Endometrium (tissue), 2 donors: ENCODE results near the gene EDA.
"Not testable (repeated sequence)": the region's sequence is repeated elsewhere in the genome, so short reads cannot be mapped to it uniquely, and the experiment has no call there.

Source experiments
- FAIRE-seq: peaks from 2 replicates; lab custom pipeline; 2012; peaks lifted over from hg19 to GRCh38; lab: Jason Lieb, UNC
- donor health status: control.
- donor health status: control.

EDA gene

GRCh38 chrX:69959712-69960111 lies 343.8 kb downstream of the EDA start:
- no peak for FAIRE-seq

GRCh38 chrX:69961365-69962072 lies 345.6 kb downstream of the EDA start:
- no peak for FAIRE-seq

DNA sequence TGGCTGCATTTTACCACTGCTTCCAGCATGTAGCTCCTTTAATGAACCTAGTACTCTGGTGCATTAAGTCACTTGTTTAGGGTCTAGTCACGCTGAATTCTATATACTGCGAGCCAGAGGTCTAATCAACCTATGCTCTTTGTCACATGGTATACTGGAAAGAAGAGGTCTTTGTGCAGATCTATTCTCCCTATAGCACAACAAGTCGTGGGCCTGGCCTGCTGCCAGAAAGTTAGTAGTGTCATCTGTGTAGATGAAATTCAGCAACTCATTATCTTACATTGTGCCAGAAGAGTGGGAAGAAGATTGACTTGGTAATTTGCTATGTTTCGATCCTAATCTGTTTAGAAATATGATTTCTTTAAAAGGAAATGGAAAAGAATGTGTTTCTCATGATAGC lies 353.0 kb downstream of the EDA start:
- no peak for FAIRE-seq

- FAIRE-seq = no peak
Observed at GRCh38 chrX:69969460-69969859, 353.5 kb downstream of the EDA start.

GRCh38 chrX:69987691-69988090 lies 371.8 kb downstream of the EDA start:
- no peak for FAIRE-seq

DNA sequence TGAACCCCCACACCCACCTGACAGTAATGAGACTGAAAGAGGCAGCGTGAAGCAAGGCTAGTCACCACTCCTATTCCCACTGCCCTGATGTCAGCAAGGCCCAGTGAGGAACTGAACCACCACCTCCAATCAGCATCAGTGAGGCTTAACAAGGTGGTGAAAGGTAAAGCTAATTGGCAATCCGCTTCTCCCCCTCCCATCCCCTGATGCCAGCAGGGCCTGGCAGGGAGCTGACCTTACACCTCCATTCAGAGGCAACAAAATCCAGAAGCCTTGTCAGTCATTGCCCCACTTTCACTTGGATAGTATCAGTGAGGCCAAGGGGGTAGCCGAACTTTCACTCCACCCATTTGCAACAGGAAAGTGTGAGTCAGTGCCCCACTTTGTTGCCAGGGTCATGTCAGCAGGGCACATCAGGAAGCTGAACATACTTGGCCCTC lies 373.1 kb downstream of the EDA start:
- no peak for FAIRE-seq

DNA sequence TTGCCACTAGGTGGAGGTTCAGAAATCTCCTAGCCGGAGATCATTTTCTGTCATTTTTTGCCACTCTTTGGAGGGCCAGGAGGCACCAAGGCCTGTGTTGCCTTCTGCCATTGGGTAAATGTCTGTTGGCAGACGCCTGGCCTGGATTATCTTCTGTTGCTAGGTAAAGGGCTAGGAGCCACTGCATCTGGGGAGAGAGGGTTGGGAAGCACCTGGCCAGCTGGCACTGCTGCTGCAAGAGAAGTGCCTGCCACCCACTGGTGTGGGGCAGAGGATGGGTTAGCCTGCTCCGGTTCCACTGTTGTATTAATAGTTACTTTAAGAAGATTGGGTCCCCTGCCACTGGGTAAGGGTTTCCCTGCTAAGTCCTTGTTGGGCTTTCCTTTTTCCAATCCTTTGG lies 375.8 kb downstream of the EDA start:
- no peak for FAIRE-seq

DNA sequence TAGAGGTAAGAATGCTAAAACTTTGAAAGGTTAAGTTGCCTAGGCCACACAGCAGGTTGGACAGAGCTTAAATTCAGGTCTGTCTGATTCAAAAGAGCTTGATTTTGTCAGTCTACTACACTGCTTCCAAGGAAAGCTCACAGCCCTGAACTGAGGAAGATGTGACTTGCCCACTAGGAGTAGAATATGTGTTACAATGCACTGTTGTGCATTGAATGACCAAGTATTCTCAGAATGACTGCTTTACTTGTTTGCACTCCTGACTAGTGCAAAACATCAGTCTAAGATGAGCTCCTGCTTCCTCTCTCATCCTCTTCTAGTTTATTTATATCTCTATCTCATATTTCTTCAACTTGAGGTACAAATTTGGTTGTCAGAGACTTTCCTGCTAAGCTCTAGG lies 377.6 kb downstream of the EDA start:
- FAIRE-seq = no peak

GRCh38 chrX:69995362-69996112 lies 379.6 kb downstream of the EDA start:
- no peak for FAIRE-seq

DNA sequence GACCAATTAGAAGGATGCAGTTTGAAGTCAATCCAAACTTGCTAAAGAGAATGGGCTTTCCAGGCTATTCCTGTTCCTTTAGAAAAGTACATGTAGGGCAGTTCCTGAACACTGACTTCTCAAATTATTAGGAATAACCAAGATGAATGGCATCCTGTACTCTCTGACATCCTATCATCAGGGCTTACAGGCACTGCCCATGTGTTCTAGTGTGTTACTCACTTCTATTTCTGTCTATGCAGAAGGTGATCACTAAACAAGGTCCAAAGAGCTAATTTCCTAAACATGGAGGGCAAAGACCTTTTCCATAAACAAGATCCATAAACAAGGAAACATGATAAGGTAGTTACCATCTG lies 380.2 kb downstream of the EDA start:
- no peak for FAIRE-seq

DNA sequence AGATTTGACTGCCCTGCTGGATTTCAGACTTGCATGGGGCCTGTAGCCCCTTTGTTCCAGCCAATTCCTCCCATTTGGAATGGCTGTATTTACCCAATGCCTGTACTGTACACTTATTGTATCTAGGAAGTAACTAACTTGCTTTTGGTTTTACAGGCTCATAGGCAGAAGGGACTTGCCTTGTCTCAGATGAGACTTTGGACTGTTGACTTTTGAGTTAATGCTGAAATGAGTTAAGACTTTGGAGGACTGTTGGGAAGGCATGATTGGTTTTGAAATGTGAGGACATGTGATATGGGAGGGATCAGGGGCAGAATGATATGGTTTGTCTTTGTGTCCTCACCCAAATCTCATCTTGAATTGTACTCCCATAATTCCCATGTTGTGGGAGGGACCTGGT lies 382.4 kb downstream of the EDA start:
- FAIRE-seq = not testable (repeated sequence)

DNA sequence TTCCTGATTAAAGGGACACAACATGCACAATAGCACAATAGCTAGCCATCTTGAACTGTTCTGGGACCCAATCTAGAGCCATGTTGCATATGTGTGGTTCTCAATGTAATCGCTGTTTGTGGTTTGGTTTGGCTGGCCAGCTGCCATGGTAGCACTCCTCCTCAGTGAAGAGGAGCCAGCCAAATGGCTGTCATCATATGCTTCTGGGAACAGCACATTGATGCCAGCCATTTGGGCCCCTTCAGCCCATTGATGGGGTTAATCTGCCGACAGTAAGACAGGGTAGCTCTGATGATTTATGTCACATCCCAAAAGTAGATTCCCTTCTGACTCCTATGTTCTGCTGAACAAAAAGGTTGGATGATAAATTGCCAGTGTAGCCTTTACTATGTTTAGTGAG lies 385.4 kb downstream of the EDA start:
- FAIRE-seq = no peak

GRCh38 chrX:70001708-70002341 lies 385.9 kb downstream of the EDA start:
- FAIRE-seq = no peak

DNA sequence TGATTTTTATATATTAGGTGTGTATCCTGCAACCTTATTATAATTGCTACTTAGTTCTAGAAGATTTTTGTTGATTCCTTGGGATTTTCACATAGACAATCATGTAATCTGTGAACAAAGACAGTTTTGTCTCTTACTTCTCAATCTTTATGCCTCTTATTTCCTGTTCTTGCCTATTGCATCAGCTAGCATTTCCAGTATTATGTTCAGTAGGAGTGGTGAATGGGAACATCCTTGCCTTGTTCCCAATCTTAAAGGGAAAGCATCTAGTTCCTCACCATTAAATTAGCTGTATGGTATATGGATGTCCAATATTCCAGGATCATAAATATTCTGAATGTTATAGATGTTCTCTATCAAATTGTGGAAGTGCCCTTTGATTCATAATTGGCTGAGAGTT lies 392.0 kb downstream of the EDA start:
- FAIRE-seq = no peak

DNA sequence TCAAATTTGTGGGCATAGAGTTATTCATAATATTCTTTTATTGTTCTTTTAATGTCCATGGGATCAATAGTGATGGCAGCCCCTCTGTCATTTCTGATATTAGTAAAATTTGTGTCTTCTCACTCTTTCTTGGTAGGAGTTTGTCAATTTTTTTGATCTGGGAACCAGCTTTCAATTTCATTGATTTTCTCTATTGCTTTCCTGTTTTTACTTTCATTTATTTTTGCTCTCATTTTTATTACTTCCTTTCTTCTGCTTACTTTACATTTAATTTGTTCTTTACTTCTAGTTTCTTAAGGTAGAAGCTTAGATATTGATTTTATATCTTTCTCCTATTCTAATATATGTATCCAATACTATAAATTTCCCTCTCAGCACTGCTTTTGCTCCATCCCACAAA lies 393.1 kb downstream of the EDA start:
- FAIRE-seq = no peak

GRCh38 chrX:70009970-70010369 lies 394.1 kb downstream of the EDA start:
- no peak for FAIRE-seq

DNA sequence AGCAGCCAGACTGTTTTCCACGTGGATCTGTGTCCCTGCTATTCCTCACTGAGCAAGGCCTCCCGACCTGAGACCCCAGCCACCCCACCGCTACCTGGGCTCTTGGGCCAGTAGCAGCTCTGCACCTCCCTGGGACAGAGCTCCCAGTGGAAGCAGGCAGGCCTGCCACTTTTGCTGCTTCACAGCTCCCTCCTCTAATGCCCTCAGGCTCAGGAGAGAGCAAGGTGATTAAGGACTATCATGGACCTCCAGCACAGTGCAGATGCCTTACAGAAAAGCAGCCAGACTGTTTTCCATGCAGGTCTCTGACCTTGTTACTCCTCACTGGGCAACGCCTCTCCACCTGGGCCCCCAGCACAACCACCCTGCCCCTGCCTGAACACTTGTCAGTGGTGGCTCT lies 396.8 kb downstream of the EDA start:
- FAIRE-seq = no peak

- FAIRE-seq = no peak
Observed at GRCh38 chrX:70013466-70014381, 397.8 kb downstream of the EDA start.

DNA sequence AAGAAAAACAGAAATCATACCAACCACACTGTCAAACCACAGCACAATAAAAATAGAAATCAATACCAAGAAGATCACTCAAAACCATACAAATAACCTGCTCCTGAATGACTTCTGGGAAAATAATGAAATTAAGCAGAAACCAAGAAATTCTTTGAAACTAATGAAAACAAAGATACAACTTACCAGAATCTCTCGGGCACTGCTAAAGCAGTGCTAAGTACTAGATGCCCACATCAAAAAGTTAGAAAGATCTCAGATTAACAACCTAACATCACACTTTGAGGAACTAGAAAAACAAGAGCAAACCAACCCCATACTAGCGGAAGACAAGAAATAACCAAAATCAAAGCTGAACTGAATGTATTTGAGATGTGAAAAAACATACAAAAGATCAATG lies 400.6 kb downstream of the EDA start:
- FAIRE-seq = no peak

- no peak for FAIRE-seq
Observed at GRCh38 chrX:70022616-70023015, 406.7 kb downstream of the EDA start.

GRCh38 chrX:70025464-70025863 lies 409.6 kb downstream of the EDA start:
- no peak for FAIRE-seq

- FAIRE-seq = no peak
Observed at GRCh38 chrX:70026112-70026850, 410.4 kb downstream of the EDA start.
